GM21367 (cell line): ENCODE data around the gene IQCE.
"Not testable (repeated sequence)": the region's sequence is repeated elsewhere in the genome, so short reads cannot be mapped to it uniquely, and the experiment has no call there.

Source experiments
- ATAC-seq: cut with Tn5 transposase; IDR thresholded peaks from one replicate; pipeline ENCODE4 v1.9.1; 2021; ENCODE audit not compliant: unreplicated experiment

The IQCE gene

DNA sequence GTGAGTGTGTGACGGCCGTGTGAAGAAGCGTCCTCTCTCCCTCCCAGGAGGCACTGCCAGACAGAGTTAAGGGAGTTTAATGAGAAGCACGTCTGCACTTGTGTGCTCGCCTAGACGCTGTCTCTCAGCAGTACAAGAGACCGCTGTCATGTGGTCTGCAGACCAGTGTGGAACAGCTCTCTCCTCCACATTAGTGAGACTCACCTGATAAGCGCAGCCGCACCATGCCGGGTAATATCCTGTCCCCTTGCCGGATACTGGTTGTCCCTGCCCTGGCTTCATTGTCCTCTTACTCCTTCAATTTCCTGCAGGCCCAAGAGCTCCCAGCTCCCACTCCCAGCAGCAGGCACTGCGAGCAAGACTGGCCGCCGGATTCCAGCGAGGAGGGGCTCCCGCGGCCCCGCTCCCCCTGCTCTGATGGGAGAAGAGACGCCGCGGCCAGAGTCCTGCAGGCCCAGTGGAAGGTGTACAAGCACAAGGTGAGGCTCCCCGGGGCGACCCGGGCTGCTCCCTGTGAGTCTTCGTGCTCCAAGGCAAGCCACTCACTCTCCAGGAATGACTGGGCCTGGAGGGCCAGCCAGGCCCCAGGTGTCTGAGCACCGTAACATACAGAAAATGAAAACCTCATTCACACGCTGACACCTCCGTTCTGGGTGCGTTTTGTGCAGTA lies 39.5 kb downstream of the IQCE start:
- no peak for ATAC-seq

DNA sequence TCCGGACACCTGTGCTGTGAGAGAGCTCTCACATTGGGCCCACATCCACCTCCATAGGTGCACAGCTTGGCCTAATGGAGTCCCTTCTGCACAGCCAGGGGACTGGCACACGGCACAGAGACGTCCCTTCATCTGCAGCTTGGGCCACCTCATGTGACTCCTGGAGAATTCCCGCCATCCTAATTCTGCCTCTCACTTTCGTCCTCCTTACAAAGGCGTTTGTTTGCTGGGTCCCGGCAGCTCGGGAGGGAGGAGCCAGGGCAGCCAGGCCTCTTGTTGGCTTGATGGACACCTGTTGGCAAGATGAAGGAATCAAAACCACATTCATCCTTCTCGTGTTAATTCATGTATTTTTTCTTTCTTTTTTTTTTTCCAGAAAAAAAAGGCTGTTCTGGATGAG lies 42.3 kb downstream of the IQCE start:
- no peak for ATAC-seq

DNA sequence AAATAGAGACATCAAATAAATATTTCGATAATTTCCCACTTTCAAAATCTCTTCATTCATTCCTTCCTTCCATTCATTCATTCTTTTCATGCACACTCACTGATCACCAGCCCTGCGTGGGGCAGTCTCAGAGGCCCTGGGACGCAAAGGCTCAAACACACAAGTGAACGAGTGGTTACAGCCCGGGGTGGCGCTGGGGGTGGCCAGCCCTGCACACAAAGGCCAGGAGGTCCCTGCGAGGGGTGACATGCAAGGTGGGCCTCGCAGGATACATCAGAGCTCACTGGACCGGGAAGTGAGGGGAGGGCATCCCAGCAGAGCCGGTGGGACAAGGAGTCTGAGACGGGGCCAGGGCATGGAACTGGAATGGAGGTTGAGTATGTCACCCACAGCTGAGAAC lies 43.1 kb downstream of the IQCE start:
- no peak for ATAC-seq

DNA sequence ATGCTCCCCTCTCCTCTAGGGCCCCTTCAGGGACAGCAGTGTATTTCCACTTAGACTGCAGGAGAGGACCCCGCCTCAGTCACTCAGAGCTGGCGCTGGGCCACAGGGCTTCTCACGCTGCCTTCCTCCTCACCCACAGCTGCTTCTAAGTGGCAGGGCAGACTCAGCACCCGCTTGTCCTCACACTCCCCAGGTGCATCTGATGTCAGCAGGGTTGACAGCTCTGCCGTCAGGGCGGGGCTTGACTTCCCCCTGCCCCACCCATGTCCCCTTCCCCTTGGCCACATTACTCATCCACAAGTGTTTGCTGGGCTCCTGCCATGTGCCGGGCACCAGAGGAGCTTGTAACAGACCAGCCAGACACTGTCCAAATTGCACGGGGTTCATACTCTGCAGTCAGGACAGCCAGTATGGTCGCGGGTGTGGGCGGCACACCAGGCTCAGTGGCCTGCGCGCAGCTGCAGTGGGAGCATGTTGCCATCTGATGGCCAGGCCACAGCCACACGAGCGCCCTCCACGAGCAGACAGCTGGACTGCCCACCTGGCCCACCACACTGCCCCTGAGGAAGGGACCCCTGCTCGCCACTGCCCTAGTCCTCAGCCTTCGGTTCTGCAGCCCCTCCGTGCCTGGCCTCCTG lies 43.7 kb downstream of the IQCE start:
- ATAC-seq: no peak

DNA sequence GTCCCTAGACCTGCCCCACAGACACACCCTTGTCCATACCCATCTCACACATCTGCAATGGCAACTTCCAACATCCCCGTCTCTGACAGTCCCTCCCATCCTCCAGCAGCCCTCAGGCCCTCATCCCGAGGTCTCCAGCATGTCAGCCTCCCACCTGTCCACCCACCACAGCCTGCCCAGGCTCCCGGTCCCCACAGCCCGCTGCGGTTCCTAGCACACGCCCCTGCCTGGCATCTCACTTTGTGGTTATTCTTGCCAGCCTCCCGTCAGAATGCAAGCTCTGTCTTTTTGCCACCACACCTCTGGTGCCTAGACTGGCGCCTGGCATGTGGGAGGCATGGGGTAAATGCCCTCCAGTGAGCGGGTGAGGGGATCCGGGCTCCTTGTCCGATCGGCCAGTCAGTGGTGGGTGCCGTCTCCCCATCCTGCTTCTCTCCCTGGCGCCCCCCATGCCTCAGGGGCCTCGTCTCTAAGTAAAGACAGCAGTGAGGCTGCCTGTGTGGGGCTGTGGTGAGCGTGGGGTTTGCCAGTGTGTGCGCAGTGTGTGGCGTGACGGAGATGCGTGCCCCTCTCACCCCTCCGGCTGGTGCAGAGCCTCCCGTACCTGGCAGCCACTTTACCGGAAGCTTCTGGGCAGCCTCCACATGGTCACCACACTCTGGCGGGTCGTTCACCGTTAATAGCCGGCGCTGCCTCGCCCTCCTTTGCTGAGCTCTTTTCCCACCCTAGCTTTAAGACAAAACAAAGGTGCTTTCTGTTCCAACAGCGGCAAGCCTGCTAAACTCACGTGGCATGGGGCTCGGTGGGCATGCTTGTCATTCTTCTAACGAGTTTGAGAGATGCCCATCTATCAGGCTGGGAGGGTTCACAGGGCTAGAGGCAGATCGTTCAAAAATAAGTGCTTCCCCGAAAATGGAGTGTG lies 44.5 kb downstream of the IQCE start:
- no peak for ATAC-seq

DNA sequence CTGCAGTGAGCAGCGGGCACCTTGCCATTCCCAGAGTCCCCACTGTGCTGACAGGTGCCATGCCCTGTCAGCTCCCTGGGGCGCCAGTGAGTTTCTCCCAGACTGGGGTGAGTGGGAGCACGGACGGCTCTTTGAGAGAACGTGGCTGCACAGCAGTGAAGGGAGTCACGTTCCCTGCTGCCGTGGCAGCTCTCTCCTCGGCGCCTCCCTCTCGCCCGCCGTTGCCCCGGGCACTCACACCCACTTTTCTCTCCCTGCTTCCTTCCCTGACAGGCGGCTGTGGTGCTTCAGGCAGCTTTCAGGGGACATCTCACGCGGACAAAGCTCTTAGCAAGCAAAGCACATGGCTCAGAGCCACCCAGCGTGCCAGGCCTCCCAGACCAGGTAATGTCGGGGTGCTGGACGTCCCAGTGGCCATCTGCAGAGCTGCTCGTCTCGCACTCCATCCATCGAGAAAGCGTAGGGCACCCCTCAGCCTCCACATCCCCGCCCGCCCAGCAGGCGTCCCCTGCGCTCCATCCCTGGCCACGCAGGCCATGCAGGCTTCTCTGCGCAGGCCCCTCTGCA lies 45.9 kb downstream of the IQCE start:
- ATAC-seq: no peak

DNA sequence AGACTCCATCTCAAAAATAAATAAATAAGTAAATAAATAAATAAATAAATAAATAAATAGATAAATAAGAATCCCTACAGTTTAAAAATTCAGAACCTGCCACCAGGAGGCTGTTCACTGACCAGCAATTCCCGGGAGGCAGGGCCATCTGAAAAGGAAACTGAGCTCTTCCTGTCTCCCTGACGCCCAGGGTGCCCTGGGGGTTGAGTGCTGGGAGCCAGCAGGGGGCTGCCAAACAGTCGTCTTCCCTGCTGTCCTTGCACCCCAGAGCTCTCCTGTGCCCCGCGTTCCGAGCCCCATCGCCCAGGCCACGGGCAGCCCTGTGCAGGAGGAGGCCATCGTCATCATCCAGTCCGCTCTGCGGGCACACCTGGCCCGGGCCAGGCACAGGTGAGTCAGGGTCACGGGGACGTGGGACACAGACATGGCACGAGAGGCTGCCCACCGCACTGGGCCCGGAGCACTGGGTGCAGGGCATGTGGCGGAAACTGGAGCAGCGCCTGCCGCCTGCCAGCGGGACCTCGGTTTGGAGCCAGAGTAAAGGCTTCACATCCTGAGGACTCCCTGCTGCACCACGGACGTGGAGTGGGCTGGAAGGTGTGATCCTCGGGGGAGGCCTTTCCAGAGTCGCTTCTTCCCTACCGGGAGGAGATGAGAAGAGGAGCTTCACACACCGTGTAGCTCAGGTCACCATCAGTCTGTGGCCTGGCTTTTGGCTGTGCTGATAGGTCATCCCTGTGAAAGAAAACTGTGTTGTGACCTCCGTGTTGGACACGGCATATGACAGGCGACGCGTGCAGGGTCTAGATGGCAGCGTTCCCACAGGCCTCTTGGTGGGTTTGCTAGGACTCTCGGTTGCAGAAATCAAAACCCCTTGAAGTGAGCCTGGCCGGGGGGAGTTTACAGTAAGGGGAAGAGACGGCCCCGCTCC lies 47.1 kb downstream of the IQCE start:
- ATAC-seq: no peak

DNA sequence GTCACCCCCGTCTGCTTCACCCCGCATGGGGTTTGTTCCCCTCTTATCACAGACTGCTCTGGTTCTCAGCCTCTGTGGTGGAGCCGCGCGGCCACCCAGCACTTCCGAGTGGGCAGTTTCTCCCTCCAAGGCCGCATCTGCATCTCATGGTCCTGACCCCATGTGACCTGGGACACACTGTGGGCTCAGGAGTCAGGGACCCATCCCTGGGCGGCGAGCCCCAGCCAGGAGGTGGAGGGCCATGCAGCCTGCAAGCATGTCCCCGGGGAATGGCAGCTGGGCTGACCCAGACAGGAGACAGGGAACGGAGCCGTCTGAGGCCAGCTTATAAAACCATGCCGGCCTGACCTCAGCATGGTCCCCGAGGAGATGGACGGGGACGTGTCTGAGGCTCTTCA lies 47.8 kb downstream of the IQCE start:
- no peak for ATAC-seq

DNA sequence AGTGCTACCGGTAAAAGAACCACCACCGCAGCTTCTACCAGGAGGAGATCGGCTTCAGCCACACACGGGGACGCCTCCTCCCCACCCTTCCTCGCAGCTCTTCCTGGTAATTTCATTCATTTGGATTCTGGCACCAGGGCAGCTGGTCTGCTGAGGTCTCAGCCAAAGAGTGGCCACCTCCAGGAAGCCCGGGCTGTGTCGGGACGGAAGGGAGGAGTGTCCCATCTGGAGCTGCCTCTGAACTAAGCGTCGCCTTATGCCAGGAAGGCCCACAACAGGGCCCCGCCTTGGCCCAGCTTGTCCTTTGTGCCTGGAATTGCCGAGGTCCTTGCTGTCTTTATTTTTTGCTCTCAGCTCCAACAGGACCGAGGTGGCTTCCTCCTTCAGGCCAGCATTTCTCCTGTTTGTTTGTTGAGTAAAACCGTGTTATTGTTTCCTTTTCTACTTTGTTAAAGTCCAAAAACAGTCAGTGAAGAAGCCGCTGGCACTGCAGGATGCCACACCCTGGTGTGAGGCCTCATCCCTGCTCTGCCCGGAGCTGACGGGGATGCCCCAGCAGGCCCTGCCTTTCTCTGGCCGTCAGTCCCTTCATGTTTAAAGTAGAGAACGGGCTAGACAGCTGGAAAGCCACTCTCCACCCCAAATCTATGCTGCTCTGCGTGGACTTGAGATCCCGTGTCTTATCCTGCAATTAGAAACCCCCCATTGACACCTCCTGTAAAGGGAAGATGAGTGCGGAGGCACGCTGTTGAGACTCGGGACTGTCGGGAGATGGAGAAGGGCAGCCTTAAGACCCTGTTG lies 48.5 kb downstream of the IQCE start:
- ATAC-seq: no peak

DNA sequence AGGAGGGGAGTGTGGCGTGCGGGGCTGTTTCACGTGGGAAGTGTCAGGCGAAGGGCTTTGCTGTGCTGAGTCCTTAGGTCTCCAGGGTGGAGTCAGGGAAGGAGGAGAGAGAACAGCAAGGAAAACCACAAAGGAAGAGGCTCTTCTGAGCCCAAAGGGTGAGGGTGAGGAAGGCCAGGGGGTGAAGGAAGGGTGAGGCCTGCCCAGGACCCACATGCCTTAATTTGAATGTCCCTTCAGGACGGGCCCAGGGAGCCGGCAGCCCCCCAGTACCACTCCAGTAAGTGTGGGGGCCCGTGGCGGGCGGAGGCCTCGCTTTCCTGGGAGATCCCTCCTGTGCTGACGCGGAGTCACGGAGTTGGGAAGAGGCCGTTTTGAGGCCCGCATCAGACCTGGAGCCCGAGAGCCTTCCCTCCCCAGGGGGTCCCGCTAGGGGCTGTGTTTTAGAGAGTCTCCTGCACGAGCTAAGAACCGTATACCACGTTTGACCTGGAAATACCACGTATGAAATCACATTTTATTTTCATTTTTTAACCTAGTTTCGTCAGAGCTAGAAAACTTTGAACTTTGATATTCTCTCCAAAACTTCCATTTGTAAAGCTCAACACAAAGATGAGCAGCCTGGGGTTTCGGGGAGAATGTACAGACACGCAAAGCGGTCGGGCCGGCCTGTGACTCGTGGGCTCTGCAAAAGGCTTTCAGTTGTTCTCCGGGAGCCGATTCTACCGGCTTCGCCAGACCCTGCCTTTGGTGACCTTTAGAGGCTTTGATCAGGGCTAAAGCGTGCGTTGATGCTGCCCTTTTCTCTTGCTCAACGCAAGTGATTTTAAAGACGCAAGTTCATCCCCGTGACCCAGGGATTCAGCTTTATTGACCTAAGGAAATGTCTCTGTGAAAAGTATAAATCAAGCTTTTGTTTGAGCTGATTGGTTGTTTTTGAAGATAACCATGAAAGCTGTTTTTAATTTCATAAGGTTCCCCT lies 49.4 kb downstream of the IQCE start:
- no peak for ATAC-seq

DNA sequence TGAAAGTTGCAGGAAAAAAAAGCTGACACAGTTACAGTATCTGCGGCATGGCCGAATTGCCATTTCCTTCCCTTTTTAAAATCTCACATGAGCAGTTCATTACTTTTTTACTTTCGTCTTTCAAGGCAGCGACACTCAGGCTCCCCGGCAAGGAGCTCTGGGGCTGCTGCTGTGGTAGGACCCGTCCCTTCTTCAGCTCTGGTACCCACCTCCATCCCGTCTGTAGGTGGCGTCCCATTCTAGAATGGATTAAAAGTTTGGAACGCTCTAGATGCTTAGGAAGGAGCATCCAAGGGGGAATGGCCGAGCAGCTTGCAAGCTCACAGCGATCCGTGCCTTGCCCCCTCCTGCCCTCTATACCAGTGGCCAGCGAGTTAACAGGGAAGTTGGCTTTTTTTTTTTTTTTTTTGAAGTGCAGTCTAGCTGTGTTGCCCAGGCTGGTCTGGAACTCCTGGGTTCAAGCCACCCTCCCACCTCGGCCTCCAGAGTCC lies 50.2 kb downstream of the IQCE start:
- no peak for ATAC-seq

DNA sequence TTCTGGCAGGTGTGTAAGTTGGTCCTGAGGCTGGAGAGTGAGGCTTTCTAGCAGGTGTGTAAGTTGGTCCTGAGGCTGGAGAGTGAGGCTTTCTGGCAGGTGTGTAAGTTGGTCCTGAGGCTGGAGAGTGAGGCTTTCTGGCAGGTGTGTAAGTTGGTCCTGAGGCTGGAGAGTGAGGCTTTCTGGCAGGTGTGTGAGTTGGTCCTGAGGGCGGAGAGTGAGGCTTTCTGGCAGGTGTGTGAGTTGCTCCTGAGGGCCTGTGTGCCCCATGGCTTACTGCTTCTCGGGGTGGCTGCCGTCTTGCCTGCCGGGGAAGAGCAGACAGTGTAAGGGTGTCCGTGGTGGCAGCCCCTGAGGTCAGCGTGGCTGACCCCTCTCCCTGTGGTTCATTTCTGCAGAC lies 50.9 kb downstream of the IQCE start:
- ATAC-seq: not testable (repeated sequence)

DNA sequence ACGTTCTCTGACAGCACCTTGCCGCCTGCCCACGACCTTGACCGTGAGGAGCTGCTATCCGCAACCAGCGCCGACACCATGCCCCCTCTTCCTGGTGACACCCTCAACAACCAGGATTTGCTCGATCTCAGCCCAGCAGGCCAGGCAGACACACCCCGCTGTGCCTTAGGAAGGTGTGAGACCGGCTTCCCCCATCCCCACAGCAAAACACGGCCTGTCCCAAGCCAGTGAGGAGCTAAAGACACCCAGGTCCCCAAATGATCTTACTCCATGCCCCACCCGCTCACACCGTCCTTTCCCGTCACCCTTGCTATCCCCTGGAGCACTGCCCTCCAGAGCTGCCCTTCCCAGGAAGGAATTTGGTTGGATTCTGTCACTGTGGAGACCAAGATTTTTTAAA lies 51.7 kb downstream of the IQCE start:
- ATAC-seq: no peak

DNA sequence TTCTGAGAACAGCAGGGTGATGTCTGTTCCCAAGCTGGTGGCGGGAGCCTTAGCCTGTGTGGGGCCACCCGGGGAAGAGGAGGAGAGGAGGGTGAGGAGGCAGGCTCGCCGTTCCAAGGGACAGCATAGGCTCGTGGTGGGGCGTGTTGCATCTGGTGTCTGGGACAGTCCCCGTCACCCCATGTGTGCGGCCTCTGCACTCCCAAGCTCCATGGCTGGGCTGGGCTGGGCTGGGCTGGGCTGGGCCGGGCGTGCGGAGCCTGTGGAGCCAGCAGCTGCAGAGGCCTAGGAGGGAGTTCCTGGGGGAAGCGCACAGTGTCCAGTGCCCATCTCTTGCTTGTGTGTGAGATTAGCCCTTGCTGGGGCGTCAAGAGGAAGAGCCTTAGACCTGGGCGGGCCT lies 52.1 kb downstream of the IQCE start:
- no peak for ATAC-seq

DNA sequence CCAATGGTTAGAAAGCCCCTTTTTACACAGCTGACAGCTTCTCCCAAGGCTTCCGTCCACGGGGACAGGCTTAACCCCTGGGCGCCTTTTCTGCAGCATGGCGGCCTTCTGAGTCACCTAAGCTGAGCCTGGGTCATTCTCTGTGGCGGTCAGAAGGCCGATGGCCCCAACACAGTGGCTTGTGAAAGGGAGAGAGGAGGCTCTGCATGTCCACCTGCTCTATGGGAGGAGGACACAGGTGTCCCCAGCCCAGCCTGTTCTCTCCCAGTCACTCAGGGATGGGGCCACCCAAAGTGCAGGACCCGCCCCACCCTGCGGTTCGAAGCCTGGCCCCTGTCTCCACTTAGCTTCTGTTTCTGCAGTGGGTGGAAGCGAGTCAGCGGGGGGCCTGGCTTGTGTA lies 52.6 kb downstream of the IQCE start:
- no peak for ATAC-seq

DNA sequence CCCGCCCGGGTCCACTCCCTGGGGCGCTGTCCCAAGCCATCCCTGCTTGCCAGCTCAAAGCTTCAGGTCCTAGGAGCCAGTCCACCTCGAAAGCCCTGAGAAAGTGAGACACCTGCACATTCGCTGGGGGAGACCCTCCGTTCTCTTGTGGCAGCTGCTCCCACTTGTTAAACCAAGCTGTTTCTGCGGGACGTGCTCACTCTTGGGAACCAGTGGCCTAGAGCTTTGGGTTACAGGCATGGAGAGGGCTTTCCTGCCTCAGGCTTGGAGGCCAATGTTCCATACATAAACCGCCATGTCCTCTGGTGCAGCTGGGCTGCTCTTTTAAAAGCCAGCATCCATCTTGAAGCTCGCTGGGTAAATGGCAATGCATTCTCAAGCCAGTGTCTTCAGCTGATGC lies 53.1 kb downstream of the IQCE start:
- ATAC-seq: no peak

DNA sequence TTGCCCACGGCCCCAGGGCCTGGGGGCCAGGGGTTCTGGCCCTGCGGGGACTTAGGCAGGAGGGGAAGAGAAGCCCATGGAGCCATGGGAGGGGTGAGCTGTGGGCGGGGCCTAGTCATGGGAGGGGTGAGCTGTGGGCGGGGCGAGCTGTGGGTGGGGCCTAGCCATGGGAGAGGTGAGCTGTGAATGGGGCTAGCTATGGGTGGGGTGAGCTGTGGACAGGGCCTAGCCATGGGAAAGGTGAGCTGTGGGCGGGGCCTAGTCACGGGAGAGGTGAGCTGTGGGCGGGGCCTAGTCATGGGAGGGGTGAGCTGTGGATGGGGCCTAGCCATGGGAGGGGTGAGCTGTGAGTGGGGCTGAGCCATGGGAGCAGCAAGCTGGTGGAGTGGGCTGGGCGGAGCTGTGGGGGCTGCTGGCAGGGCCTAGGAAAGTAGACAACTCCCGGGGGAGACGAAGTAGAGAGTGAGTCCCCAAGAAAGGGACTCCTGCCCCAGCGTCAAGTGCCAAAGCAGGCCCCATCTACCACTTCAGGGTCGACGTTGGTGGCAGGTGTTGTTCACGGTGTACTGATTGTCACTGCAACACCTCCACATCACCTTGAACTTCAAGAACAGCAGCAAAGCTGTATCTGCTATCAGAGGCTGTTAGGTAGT lies 53.8 kb downstream of the IQCE start:
- no peak for ATAC-seq
